Naive B cell (primary cell): ENCODE data around the gene C2CD4A. TPM values are rescaled to one million over a fixed set of nuclear protein-coding genes. Genes with fewer than 3 reads are reported as not detected.

Experiments used
- ATAC-seq, 2 donors: fragments of 150-1000 bp; cut with Tn5 transposase; 2 replicates each; pipeline ENCODE4 v1.10.0; 2021; ENCODE audit warnings: low read depth in 2 of 2, mild to moderate bottlenecking in 2 of 2, moderate library complexity in 2 of 2
- DNase-seq: peaks from one replicate; pipeline ENCODE4 v3.0.0; 2022
- H3K27ac Mint-ChIP-seq, 6 donors: one replicate each; pipeline ENCODE4 v1.8.0; 2020 to 2022; ENCODE audit warnings: mild to moderate bottlenecking in 6 of 6, mixed read lengths in 6 of 6, moderate library complexity in 5 of 6, inconsistent platforms in 2 of 6
- H3K27me3 Mint-ChIP-seq, 3 donors: one replicate each; pipeline ENCODE4 v1.8.0; 2021 to 2022; ENCODE audit warnings: mixed read lengths in 3 of 3, mild to moderate bottlenecking in 1 of 3
- H3K36me3 Mint-ChIP-seq, 2 donors: one replicate each; pipeline ENCODE4 v1.8.0; 2020 to 2022; ENCODE audit warnings: mixed read lengths in 2 of 2, inconsistent platforms in 1 of 2, mild to moderate bottlenecking in 1 of 2
- H3K4me1 Mint-ChIP-seq, 3 donors: one replicate each; pipeline ENCODE4 v1.8.0; 2020 to 2022; ENCODE audit warnings: mixed read lengths in 3 of 3, inconsistent platforms in 1 of 3, mild to moderate bottlenecking in 1 of 3, moderate library complexity in 1 of 3
- H3K4me3 Mint-ChIP-seq, 8 donors: one replicate each; pipeline ENCODE4 v1.8.0; 2020 to 2022; ENCODE audit warnings: mild to moderate bottlenecking in 8 of 8, mixed read lengths in 8 of 8, moderate library complexity in 8 of 8, inconsistent platforms in 2 of 8
- H3K9me3 Mint-ChIP-seq, 7 donors: one replicate each; pipeline ENCODE4 v1.8.0; 2020 to 2022; ENCODE audit warnings: mixed read lengths in 7 of 7, mild to moderate bottlenecking in 5 of 7, inconsistent platforms in 2 of 7, moderate library complexity in 1 of 7
- polyA plus RNA-seq, 6 donors: library from polyadenylated mRNA; unstranded; fragments of 300-500 nt; fragmentation: Illumina TruSeq; gene quantifications; one replicate each; pipeline ENCODE4 v1.2.3, GENCODE V29; 2021; ENCODE audit warnings: low read depth in 6 of 6

C2CD4A gene
- polyA plus RNA-seq, 6 donors from 2014 or later: not detected

DNA sequence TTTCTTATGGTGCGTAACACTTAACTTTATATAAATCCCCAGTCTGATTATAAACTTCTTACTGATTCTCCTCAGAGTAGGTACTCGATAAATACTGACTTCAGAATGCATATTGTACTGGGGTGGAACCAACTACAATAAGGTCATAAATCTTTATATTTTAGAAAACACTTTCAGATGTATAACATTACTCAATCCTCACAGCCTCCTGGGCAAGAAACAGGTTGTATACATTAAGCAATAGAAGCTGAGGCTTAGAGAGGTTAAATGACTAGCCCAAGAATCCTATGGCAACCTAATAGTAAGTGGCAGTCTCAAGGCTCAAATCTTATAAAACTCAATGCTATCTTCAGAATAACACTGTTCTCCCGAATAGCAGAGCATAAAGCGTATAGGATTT, 15.6 kb upstream of the C2CD4A start:
- H3K9me3 Mint-ChIP-seq: peaks cover 0 to 2% (median 0%) of the 10 kb centered on the region in 7 donors
- peaks cover 39 to 74% (median 66%) of the 10 kb centered on the region in 3 donors for H3K4me1 Mint-ChIP-seq
- ATAC-seq (no peak), DNase-seq (no peak)
- peak overlapping the region in 1 of 8 donors; percentile 7 for H3K4me3 Mint-ChIP-seq
- H3K36me3 Mint-ChIP-seq: no peaks in the 10 kb centered on the region
- H3K27ac Mint-ChIP-seq: peak overlapping the region in 3 of 6 donors; percentile 56 to 85 (median 67)
- H3K27me3 Mint-ChIP-seq: no peaks in the 10 kb centered on the region

DNA sequence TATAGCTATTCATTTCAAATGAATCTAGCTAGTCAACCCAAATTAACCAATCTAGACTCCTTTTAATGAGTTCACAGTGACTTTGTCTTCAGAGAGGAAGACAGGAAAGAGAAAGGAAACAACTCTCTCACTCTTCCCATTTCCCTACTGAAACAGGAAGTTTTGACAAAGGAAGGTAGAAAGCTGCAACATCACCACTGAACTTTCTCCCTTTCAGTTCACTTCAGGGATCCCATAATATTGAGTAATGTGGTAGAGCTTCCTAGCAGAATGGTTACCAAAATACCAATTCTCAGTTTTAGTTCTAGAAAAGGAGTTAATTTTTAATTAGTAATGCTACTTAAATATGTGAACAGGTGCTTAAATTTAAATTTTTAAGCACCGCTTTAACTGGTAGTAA, 14.1 kb upstream of the C2CD4A start:
- peaks cover 0 to 2% (median 0%) of the 10 kb centered on the region in 7 donors for H3K9me3 Mint-ChIP-seq
- H3K27ac Mint-ChIP-seq: peak overlapping the region in 1 of 6 donors; percentile 70
- H3K27me3 Mint-ChIP-seq: no peaks in the 10 kb centered on the region
- H3K36me3 Mint-ChIP-seq: no peaks in the 10 kb centered on the region
- H3K4me3 Mint-ChIP-seq: no peak overlapping the region
- H3K4me1 Mint-ChIP-seq: peaks cover 29 to 75% (median 65%) of the 10 kb centered on the region in 3 donors
- ATAC-seq: no peak
- no peak for DNase-seq

GRCh38 chr15:62053439-62054085, 13.2 kb upstream of the C2CD4A start:
- DNase-seq (no peak), ATAC-seq (no peak)
- H3K36me3 Mint-ChIP-seq: no peaks in the 10 kb centered on the region
- H3K4me3 Mint-ChIP-seq: no peak overlapping the region
- H3K9me3 Mint-ChIP-seq: peaks cover 0 to 2% (median 0%) of the 10 kb centered on the region in 7 donors
- H3K27ac Mint-ChIP-seq: peak overlapping the region in 4 of 6 donors; percentile 12 to 82 (median 33)
- no peaks in the 10 kb centered on the region for H3K27me3 Mint-ChIP-seq
- peaks cover 29 to 79% (median 64%) of the 10 kb centered on the region in 3 donors for H3K4me1 Mint-ChIP-seq

- peak overlapping the region in 1 of 8 donors; percentile 33 for H3K4me3 Mint-ChIP-seq
- no peak for DNase-seq
- no peaks in the 10 kb centered on the region for H3K9me3 Mint-ChIP-seq
- no peaks in the 10 kb centered on the region for H3K27me3 Mint-ChIP-seq
- peaks cover 26 to 80% (median 61%) of the 10 kb centered on the region in 3 donors for H3K4me1 Mint-ChIP-seq
- H3K27ac Mint-ChIP-seq: peak overlapping the region in 4 of 6 donors; percentile 39 to 69 (median 50)
- ATAC-seq: no peak
- no peaks in the 10 kb centered on the region for H3K36me3 Mint-ChIP-seq
Observed at GRCh38 chr15:62054979-62055378, 11.8 kb upstream of the C2CD4A start.

GRCh38 chr15:62057341-62057980, 9.3 kb upstream of the C2CD4A start:
- no peaks in the 10 kb centered on the region for H3K27me3 Mint-ChIP-seq
- no peak for ATAC-seq
- H3K36me3 Mint-ChIP-seq: no peaks in the 10 kb centered on the region
- no peaks in the 10 kb centered on the region for H3K9me3 Mint-ChIP-seq
- H3K4me3 Mint-ChIP-seq: no peak overlapping the region
- DNase-seq: no peak
- peaks cover 32 to 72% (median 60%) of the 10 kb centered on the region in 3 donors for H3K4me1 Mint-ChIP-seq
- H3K27ac Mint-ChIP-seq: peak overlapping the region in 2 of 6 donors; percentile 36 to 41

DNA sequence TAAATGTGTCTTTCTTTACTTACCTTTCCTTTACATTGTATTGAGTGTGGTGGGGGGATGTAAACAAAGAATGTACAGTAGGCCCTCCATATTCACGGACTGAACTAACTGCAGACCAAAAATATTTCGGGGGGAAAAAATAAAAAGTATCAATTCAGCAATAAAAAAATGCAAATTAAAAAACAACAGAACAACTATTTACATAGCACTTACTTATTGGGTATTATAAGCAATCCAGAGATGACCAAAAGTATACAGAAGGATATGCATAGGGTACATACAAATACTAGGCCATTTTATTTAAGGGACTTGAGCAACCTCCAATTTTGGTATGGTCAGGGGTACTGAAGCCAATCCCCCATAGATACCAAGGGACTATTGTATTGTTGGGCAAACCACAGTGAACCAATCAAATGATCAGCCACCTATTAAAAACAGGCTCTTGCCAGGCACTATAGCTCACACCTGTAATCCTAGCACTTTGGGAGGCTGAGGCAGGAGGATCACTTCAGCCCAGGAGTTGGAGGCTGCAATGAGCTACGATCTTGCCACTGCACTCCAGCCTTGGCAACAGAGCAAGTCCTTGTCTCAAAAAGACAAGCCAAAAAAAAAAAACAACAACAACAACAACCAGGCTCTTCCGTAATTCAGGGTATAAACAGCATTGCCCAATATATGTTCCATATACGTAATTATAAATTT, 8.3 kb upstream of the C2CD4A start:
- Mint-ChIP-seq H3K4me1 (peaks cover 27 to 63% (median 54%) of the 10 kb centered on the region in 3 donors), H3K27me3 (peaks cover 0 to 3% (median 0%) of the 10 kb centered on the region in 3 donors), H3K36me3 (no peaks in the 10 kb centered on the region), H3K27ac (peak overlapping the region in 3 of 6 donors; percentile 33 to 94 (median 76)), H3K4me3 (peak overlapping the region; percentile 22 to 98 (median 85)), H3K9me3 (no peaks in the 10 kb centered on the region)
- DNase-seq (no peak), ATAC-seq (no peak)

DNA sequence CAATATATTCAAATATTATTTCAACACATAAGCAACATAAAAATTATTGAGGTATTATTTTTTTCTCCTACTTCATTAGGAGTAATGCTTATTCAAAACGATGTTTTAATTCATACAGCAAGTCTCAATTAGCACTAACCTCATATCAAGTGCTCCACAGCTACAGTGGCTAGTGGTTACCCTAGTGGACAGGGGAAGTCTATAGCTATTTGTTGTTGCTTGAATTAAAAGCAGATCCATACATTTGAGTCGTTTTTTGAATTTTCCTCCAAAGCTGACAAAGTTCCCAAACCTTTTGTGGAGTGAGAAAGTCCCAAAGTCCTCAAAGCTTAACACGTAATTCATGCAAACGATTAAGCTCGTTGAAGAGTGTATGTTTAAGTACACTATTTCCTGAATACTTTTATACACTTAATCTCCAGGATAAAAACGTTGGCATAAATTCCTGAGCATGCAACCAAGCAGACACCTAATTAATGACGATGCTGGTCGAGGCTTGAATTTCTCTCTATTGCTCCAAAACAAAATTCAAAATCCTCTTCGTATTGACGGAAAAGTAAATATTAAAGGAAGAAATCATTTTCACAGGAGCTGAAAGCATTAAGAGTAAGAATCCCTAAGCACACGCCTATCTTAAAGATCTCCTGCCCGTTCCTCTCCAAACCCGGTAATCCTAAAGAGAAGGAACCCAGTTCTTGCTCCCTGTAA, 7.5 kb upstream of the C2CD4A start:
- DNase-seq (no peak), ATAC-seq (no peak)
- H3K4me1 Mint-ChIP-seq: peaks cover 22 to 56% (median 46%) of the 10 kb centered on the region in 3 donors
- peaks cover 0 to 9% (median 0%) of the 10 kb centered on the region in 3 donors for H3K27me3 Mint-ChIP-seq
- H3K9me3 Mint-ChIP-seq: no peaks in the 10 kb centered on the region
- H3K27ac Mint-ChIP-seq: peak overlapping the region; percentile 94 to 99 (median 98)
- H3K4me3 Mint-ChIP-seq: peak overlapping the region; percentile 92 to 100 (median 96)
- H3K36me3 Mint-ChIP-seq: no peaks in the 10 kb centered on the region

DNA sequence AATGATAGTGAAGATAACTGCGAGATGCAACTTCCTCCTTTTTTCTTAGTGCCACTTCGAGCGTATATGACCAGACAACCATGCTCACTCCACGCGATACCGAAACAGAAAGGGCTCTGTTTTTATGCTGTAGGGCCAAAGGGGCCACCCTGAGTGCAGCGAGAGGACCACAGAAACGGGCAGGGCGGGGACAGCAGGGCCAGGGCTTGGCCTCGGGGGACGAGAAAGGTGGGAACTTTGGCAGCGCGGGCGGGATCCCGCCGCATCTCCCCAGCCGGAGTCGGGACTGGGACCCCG, 7.0 kb upstream of the C2CD4A start:
- Mint-ChIP-seq H3K4me1 (peaks cover 17 to 51% (median 41%) of the 10 kb centered on the region in 3 donors), H3K27me3 (peaks cover 0 to 9% (median 0%) of the 10 kb centered on the region in 3 donors), H3K36me3 (no peaks in the 10 kb centered on the region), H3K27ac (peak overlapping the region; percentile 94 to 99 (median 98)), H3K4me3 (peak overlapping the region; percentile 92 to 100 (median 96)), H3K9me3 (no peaks in the 10 kb centered on the region)
- peak; percentile 83 for DNase-seq
- peak; percentile 75 to 76 for ATAC-seq

- peak within 1 kb of the TSS; percentile 92 to 100 (median 96) for H3K4me3 Mint-ChIP-seq
- peaks cover 17 to 46% (median 36%) of the 10 kb centered on the region in 3 donors for H3K4me1 Mint-ChIP-seq
- H3K9me3 Mint-ChIP-seq: no peaks in the 10 kb centered on the region
- no peaks in the 10 kb centered on the region for H3K36me3 Mint-ChIP-seq
- DNase-seq (peak; percentile 97), ATAC-seq (peak; percentile 77 to 80)
- peaks cover 0 to 9% (median 0%) of the 10 kb centered on the region in 3 donors for H3K27me3 Mint-ChIP-seq
- H3K27ac Mint-ChIP-seq: peak within 1 kb of the TSS; percentile 94 to 99 (median 99)
Observed at GRCh38 chr15:62060113-62060895, 6.5 kb upstream of the C2CD4A start, which contains the start of gene VPS13C. Gene VPS13C (minus strand): TSS chr15:62060447. CDS start chr15:62060374, 73 bp downstream.

DNA sequence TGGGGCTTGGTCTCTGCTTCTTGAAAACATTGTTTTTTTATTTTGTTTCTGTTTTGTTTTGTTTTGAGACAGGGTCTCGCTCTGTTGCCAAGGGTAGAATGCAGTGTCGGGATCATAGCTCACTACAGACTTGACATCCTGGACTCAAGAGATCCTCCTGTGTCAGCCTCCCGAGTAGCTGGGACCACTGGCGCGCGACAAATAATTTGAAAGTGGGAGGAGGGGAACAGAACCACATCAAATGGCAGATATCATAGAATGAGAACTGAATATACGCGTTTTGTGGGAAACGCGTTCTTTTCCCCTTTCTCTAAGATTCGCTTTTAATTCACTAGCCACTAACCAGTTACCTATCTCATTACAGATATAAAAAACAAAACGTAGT, 5.9 kb upstream of the C2CD4A start:
- Mint-ChIP-seq H3K4me1 (peaks cover 17 to 40% (median 30%) of the 10 kb centered on the region in 3 donors), H3K4me3 (peak overlapping the region; percentile 92 to 100 (median 96)), H3K27me3 (peaks cover 0 to 9% (median 0%) of the 10 kb centered on the region in 3 donors), H3K36me3 (no peaks in the 10 kb centered on the region), H3K27ac (peak overlapping the region; percentile 94 to 99 (median 98)), H3K9me3 (no peaks in the 10 kb centered on the region)
- DNase-seq (no peak), ATAC-seq (no peak)

GRCh38 chr15:62063825-62064635, 2.7 kb upstream of the C2CD4A start:
- Mint-ChIP-seq H3K9me3 (peaks cover 0 to 4% (median 0%) of the 10 kb centered on the region in 7 donors), H3K4me3 (peak overlapping the region in 1 of 8 donors; percentile 13), H3K4me1 (peaks cover 28 to 40% (median 30%) of the 10 kb centered on the region in 3 donors), H3K27ac (peak overlapping the region in 1 of 6 donors; percentile 33), H3K36me3 (no peaks in the 10 kb centered on the region), H3K27me3 (peaks cover 17 to 29% (median 19%) of the 10 kb centered on the region in 3 donors)
- ATAC-seq (no peak), DNase-seq (no peak)
